ENCODE results near the gene GRB14. TPM values are rescaled to one million over a fixed set of nuclear protein-coding genes. Genes with fewer than 3 reads are reported as not detected.

GRB14 gene
- polyA plus RNA-seq, 1 of the 3 experiments (the other 2 are of a cell fraction) = 3.9 TPM

GRCh38 chr2:164515030-164515429 is 106.3 kb downstream of the GRB14 start:
- Histone ChIP-seq H3K9me2 (no peaks in the 10 kb centered on the region), H3K4me1 (ENCODE audit: control insufficient read depth in 1 of 2, insufficient read depth in 2 of 2, low read depth in 1 of 2, low read length in 1 of 2) (no peaks in the 10 kb centered on the region), H3K9me3 (no peaks in the 10 kb centered on the region), H3K36me3 (replicated peaks in 1 of 2; ENCODE audit: control insufficient read depth in 1 of 2, insufficient read depth in 2 of 2, low read length in 1 of 2) (peaks cover 0 to 27% of the 10 kb centered on the region in 2 experiments), H3K27me3 (ENCODE audit: insufficient read depth) (no peaks in the 10 kb centered on the region), H3F3A (replicated peaks; ENCODE audit: insufficient read depth) (no peaks in the 10 kb centered on the region), H3K4me3 (ENCODE audit: low read depth in 2 of 2, low read length in 1 of 2) (no peak overlapping the region), H4K20me1 (ENCODE audit: insufficient read depth) (no peaks in the 10 kb centered on the region), H3K9ac (no peak overlapping the region), H2AFZ (ENCODE audit: low read depth) (no peak overlapping the region), H3K79me2 (ENCODE audit: insufficient read depth) (peaks cover 4% of the 10 kb centered on the region; the same call in 1 of the 2 replicates), H3K27ac (ENCODE audit: low read depth in 2 of 2, low read length in 1 of 2) (no peak overlapping the region), H3K4me2 (no peak overlapping the region)
- no peak for DNase-seq
- WGBS (ENCODE audit: low lambda C conversion rate) = 83% methylated on average over 3 of the region's 4 CpGs
- TF ChIP-seq NRF1 (IDR thresholded peaks at IDR 0.05; ENCODE audit: low read depth, low read length) (no peak), GATA2 (CRISPR knock-in tag; IDR thresholded peaks at IDR 0.05) (no peak), ZBTB33 (IDR thresholded peaks at IDR 0.05; ENCODE audit: borderline replicate concordance, low read depth) (no peak), JUND (IDR thresholded peaks at IDR 0.05) (no peak), RAD21 (IDR thresholded peaks at IDR 0.05; ENCODE audit: low read length) (no peak), RCOR1 (IDR thresholded peaks at IDR 0.05; ENCODE audit: low read length) (no peak), YY1 (IDR thresholded peaks at IDR 0.05; ENCODE audit: low read depth) (no peak), POLR2AphosphoS5 (IDR thresholded peaks at IDR 0.05; ENCODE audit: low read depth, low read length) (no peak), FOXJ3 (CRISPR knock-in tag; IDR thresholded peaks at IDR 0.05) (no peak)
- TF ChIP-seq, protein P1, sequence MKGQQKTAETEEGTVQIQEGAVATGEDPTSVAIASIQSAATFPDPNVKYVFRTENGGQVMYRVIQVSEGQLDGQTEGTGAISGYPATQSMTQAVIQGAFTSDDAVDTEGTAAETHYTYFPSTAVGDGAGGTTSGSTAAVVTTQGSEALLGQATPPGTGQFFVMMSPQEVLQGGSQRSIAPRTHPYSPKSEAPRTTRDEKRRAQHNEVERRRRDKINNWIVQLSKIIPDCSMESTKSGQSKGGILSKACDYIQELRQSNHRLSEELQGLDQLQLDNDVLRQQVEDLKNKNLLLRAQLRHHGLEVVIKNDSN (IDR thresholded peaks at IDR 0.05; ENCODE audit: borderline replicate concordance, low read depth) = no peak
- CTCF ChIA-PET = interaction anchor here (1.2 to 2.5 kb wide), 4 partner anchors 15 to 23 kb away, joined by 3 to 7 read pairs (median 4); no protein-coding TSS in a partner anchor
- POLR2A ChIA-PET = no interaction called here

- H3K9me3 ChIP-seq = no peaks in the 10 kb centered on the region
- 50% methylated on average over 1 of the region's 2 CpGs for WGBS (ENCODE audit: low lambda C conversion rate)
- no peak overlapping the region for H3K4me2 ChIP-seq
- no peak overlapping the region for H3K27ac ChIP-seq (ENCODE audit: low read depth in 2 of 2, low read length in 1 of 2)
- DNase-seq = no peak
- peaks cover under 1% of the 10 kb centered on the region for H3F3A ChIP-seq (replicated peaks; ENCODE audit: insufficient read depth)
- ChIA-PET POLR2A (no interaction called here), CTCF (interaction anchor here (1.2 to 2.5 kb wide), 4 partner anchors 15 to 46 kb away, joined by 3 to 7 read pairs (median 4); no protein-coding TSS in a partner anchor)
- no peak overlapping the region for H2AFZ ChIP-seq (ENCODE audit: low read depth)
- no peak overlapping the region for H3K4me3 ChIP-seq (ENCODE audit: low read depth in 2 of 2, low read length in 1 of 2)
- no peak overlapping the region for H3K9ac ChIP-seq
- H3K36me3 ChIP-seq (replicated peaks in 1 of 2; ENCODE audit: control insufficient read depth in 1 of 2, insufficient read depth in 2 of 2, low read length in 1 of 2) = peaks cover 0 to 23% of the 10 kb centered on the region in 2 experiments
- no peaks in the 10 kb centered on the region for H3K27me3 ChIP-seq (ENCODE audit: insufficient read depth)
- no peak for TF ChIP-seq CTCF (IDR thresholded peaks at IDR 0.05)
- no peak for TF ChIP-seq NFIC (IDR thresholded peaks at IDR 0.05; ENCODE audit: borderline replicate concordance)
- no peak for TF ChIP-seq RCOR1 (IDR thresholded peaks at IDR 0.05; ENCODE audit: low read length)
- no peak for TF ChIP-seq FOXM1 (IDR thresholded peaks at IDR 0.05; ENCODE audit: low read depth)
- no peak for TF ChIP-seq GABPA (IDR thresholded peaks at IDR 0.05; ENCODE audit: low read depth)
- TF ChIP-seq, protein P2, sequence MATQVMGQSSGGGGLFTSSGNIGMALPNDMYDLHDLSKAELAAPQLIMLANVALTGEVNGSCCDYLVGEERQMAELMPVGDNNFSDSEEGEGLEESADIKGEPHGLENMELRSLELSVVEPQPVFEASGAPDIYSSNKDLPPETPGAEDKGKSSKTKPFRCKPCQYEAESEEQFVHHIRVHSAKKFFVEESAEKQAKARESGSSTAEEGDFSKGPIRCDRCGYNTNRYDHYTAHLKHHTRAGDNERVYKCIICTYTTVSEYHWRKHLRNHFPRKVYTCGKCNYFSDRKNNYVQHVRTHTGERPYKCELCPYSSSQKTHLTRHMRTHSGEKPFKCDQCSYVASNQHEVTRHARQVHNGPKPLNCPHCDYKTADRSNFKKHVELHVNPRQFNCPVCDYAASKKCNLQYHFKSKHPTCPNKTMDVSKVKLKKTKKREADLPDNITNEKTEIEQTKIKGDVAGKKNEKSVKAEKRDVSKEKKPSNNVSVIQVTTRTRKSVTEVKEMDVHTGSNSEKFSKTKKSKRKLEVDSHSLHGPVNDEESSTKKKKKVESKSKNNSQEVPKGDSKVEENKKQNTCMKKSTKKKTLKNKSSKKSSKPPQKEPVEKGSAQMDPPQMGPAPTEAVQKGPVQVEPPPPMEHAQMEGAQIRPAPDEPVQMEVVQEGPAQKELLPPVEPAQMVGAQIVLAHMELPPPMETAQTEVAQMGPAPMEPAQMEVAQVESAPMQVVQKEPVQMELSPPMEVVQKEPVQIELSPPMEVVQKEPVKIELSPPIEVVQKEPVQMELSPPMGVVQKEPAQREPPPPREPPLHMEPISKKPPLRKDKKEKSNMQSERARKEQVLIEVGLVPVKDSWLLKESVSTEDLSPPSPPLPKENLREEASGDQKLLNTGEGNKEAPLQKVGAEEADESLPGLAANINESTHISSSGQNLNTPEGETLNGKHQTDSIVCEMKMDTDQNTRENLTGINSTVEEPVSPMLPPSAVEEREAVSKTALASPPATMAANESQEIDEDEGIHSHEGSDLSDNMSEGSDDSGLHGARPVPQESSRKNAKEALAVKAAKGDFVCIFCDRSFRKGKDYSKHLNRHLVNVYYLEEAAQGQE (IDR thresholded peaks at IDR 0.05; ENCODE audit: low read depth, low read length) = no peak
- no peak for TF ChIP-seq MEF2A (IDR thresholded peaks at IDR 0.05; ENCODE audit: borderline replicate concordance, low read depth)
- no peak for TF ChIP-seq CHD2 (IDR thresholded peaks at IDR 0.05; ENCODE audit: low read length, partially characterized antibody)
- TF ChIP-seq JUND (IDR thresholded peaks at IDR 0.05) = no peak
- TF ChIP-seq MXI1 (IDR thresholded peaks at IDR 0.05; ENCODE audit: low read depth, low read length) = no peak
- no peak for TF ChIP-seq FOXJ3 (CRISPR knock-in tag; IDR thresholded peaks at IDR 0.05)
- no peak for TF ChIP-seq FOSL2 (IDR thresholded peaks at IDR 0.05; ENCODE audit: borderline replicate concordance, low read depth)
- no peak for TF ChIP-seq NRF1 (IDR thresholded peaks at IDR 0.05; ENCODE audit: low read depth, low read length)
- no peaks in the 10 kb centered on the region for H4K20me1 ChIP-seq (ENCODE audit: insufficient read depth)
- H3K9me2 ChIP-seq = no peaks in the 10 kb centered on the region
- H3K4me1 ChIP-seq (ENCODE audit: control insufficient read depth in 1 of 2, insufficient read depth in 2 of 2, low read depth in 1 of 2, low read length in 1 of 2) = no peaks in the 10 kb centered on the region
- peaks cover 4% of the 10 kb centered on the region; the same call in 1 of the 2 replicates for H3K79me2 ChIP-seq (ENCODE audit: insufficient read depth)
Measured at GRCh38 chr2:164514491-164514890, 106.8 kb downstream of the GRB14 start.

All from SK-N-SH (cell line).